Ishikawa (cell line): ENCODE measurements around the gene GLI3.

Experiments
- CEBPB ChIP-seq: IDR thresholded peaks from 2 replicates; pipeline ENCODE4 v1.6.1; 2012
- CREB1 ChIP-seq: IDR thresholded peaks from 2 replicates; pipeline ENCODE4 v1.6.1; 2012; ENCODE audit warnings: low read depth
- EGR1 ChIP-seq: IDR thresholded peaks from 2 replicates; pipeline ENCODE4 v1.6.1; 2012
- EP300 ChIP-seq: IDR thresholded peaks from 2 replicates; pipeline ENCODE4 v1.6.1; 2012; ENCODE audit warnings: borderline replicate concordance
- FOXM1 ChIP-seq: IDR thresholded peaks from 2 replicates; pipeline ENCODE4 v1.6.1; 2012; ENCODE audit warnings: low read depth, borderline replicate concordance
- MAX ChIP-seq: IDR thresholded peaks from 2 replicates; pipeline ENCODE4 v1.6.1; 2012
- NFIC ChIP-seq: IDR thresholded peaks from 2 replicates; pipeline ENCODE4 v1.6.1; 2012
- RAD21 ChIP-seq: IDR thresholded peaks from 2 replicates; pipeline ENCODE4 v1.6.1; 2012; ENCODE audit warnings: low read depth
- REST ChIP-seq: IDR thresholded peaks from 2 replicates; pipeline ENCODE4 v1.6.1; 2012; ENCODE audit warnings: low read depth, mild to moderate bottlenecking
- TAF1 ChIP-seq: IDR thresholded peaks from 2 replicates; pipeline ENCODE4 v1.6.1; 2012; ENCODE audit warnings: low read depth, mild to moderate bottlenecking
- TCF12 ChIP-seq: IDR thresholded peaks from 2 replicates; pipeline ENCODE4 v1.6.1; 2012; ENCODE audit warnings: low read depth
- TEAD4 ChIP-seq: IDR thresholded peaks from 2 replicates; pipeline ENCODE4 v1.6.1; 2012
- USF1 ChIP-seq: IDR thresholded peaks from 2 replicates; pipeline ENCODE4 v1.6.1; 2012
- YY1 ChIP-seq: IDR thresholded peaks from 2 replicates; pipeline ENCODE4 v1.6.1; 2012; ENCODE audit warnings: low read depth
- ZBTB7A ChIP-seq: IDR thresholded peaks from 2 replicates; pipeline ENCODE4 v1.6.1; 2012; ENCODE audit warnings: low read depth

Gene GLI3

GRCh38 chr7:41981046-41982040, 255.7 kb downstream of the GLI3 start:
- TF ChIP-seq EP300 (no peak), RAD21 (no peak), FOXM1 (no peak), MAX (no peak), USF1 (no peak), TCF12 (no peak), REST (no peak), CREB1 (no peak), EGR1 (no peak), YY1 (no peak), TEAD4 (no peak), NFIC (no peak), TAF1 (no peak), CEBPB (no peak), ZBTB7A (no peak)

DNA sequence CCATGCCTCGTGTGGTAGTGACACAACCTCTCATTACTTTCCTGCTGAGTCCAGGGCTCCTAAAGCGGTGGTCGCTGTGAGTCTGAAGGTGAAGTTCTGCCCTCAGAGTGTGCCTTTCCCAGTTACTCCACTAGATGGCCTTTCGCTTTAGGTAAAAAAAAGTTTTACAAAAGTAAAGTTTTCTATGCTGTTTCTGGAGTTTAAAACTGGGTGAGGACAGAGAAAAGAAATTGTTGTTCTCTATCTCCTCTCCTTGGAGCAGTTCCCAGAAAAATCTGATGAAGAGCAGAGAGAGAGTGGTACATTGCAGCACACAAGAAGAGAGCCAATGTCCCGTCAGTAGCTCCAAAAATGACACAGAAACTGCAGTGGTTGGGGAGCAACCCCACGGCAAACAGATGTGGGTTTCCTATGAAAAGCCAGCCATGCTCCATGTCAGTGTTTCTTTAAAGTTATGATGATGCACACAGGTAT, 257.1 kb downstream of the GLI3 start:
- TF ChIP-seq REST = no peak
- peak; percentile 43; the same call in 1 of the 2 replicates for TF ChIP-seq RAD21

DNA sequence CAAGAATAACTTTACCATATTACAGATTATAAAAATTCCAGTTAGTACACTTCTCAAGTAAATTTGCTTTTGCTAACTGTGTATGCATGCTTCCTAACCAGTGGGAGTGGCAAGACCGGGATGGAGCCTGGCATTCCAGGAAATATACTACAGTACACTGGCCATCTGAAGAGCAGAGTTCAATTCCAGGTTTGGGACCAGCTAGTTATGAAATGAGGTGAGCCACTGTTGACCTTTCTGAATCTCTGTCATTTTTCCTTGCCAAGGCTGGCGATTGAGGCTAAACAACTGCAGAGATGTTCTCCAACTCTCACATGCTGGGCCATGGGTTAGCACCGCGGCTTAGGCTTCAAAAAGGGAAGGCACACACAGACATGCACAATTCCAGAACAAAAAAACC, 258.2 kb downstream of the GLI3 start:
- TF ChIP-seq RAD21 = no peak
- no peak for TF ChIP-seq ZBTB7A
- no peak for TF ChIP-seq NFIC
- TF ChIP-seq TCF12 = no peak
- no peak for TF ChIP-seq TEAD4
- no peak for TF ChIP-seq EP300
- TF ChIP-seq EGR1 = no peak
- no peak for TF ChIP-seq MAX
- TF ChIP-seq YY1 = no peak
- no peak for TF ChIP-seq FOXM1
- no peak for TF ChIP-seq REST
- no peak for TF ChIP-seq CEBPB
- TF ChIP-seq USF1 = no peak
- no peak for TF ChIP-seq TAF1
- TF ChIP-seq CREB1 = no peak

GRCh38 chr7:41977661-41978060, 259.3 kb downstream of the GLI3 start:
- TF ChIP-seq YY1 (no peak), RAD21 (no peak), TEAD4 (no peak), MAX (no peak), EGR1 (no peak), NFIC (no peak), REST (no peak), EP300 (no peak), TAF1 (no peak), TCF12 (no peak), CREB1 (no peak), ZBTB7A (no peak), CEBPB (no peak), FOXM1 (no peak), USF1 (no peak)
